DMS114 treated with DMSO at 0.1 percent for 48 hours (cell line): ENCODE results near the gene TFAM.

Experiments used
- DNase-seq: peaks from one replicate; lab custom pipeline; 2025; ENCODE audit not compliant: unreplicated experiment; lab: John Stamatoyannopoulos, UW

The TFAM gene

DNA sequence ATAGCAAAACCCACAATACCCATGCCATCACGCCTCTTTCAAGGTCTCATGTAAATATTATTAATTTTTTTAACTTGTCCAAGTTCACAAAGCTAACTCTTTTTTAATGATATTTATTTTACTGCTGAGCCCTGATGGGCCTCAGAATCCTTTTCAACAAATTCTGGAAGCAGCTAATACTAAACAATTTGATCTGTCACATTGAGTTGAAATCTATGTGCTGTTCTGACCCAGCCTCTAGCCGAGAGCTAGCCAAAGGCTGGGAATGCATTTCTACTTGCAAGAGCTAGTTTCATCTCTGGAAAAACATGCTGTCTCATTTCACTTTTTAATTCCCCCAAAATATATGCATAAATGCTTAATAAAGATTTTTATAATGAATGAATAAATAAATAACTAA, 47.9 kb downstream of the TFAM start:
- DNase-seq, result no peak

- no peak for DNase-seq
Measured at GRCh38 chr10:58433571-58433970, 48.4 kb downstream of the TFAM start.

DNA sequence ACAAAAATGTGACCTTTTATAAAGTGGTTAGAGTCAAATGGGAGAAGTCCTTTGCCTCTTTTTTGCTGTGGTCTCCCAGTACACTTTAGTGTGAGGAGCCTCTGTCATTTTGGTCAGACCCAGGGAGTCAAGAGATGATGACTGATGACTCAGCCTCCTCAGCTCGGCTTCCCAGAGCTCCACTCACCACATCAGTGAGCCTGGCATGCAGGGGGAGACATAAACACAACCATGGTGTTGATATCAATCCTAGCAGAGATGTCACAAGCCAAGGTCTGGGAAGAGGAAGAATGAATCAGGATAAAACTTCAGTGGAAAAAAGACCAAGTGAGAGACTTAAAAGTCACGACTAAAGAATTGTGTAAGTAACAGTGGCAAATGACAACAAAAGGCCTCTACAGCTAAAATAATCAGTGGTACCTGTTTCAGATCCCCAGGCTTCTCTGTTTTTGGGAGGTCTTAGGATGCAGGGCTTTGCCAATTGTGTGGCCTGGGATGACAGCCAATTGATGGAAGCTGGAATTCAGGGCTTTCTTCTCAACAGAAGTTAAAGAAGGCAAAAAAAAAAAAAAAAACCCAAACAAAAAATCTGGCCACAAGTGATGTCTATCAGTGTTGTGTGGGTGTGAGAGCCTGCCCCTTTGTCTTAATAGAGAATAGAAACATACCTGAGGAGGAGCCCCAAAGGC, 50.2 kb downstream of the TFAM start:
- DNase-seq, result no peak

- DNase-seq, result no peak
Measured at GRCh38 chr10:58436071-58436470, 50.9 kb downstream of the TFAM start.

GRCh38 chr10:58438340-58438871, 53.2 kb downstream of the TFAM start:
- no peak for DNase-seq

DNA sequence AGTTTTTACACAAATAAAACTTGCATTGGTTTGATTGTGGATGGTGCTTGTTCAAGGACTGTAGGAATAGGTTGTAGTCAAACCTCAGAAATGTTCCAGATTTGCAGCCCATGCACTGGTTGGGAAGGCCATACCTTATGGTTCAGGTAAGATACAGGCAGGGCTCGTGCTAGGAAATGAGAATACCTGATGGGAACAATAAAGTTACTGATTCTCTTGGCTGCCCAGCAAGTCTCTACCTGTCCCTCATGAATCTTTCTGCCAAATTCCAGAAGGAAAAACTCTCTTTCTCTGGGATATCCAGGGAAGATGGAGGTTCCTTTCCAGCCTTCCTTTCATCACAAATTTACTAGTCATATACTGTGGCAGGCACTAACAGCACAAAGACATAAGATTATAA, 53.8 kb downstream of the TFAM start:
- no peak for DNase-seq

DNA sequence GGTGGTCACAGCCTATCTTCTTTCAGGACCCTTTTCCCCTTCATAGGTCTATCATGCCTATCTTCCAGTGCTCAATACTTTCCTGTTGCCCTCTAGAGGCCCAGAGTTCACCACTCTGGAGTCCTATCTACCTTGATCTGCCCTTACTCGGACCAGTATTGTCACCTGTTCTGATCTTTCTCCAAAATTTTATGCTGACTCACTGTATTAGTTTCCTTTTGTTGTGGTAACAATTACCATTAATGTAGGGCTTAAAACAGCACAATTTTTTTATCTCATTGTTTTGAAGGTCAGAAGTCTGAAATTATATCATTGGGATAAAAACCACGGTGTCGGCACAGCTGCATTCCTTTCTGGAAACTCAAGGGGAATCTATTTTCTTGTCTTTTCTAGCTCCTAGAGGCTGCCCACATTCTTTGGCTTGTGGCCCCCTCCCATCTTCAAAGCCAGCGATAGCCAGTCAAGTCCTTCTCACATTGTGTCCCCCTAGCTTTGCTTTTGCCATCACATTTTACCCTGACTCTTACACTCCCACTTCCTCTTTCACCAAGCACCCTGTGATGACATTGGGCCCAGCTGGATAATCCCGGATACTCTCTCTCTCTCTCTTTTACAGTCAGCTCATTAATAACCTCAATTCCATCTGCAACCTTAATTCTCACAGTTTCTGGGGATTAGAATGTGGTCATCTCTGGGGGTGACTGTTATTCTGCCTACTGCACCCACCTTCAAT, 54.6 kb downstream of the TFAM start:
- no peak for DNase-seq

- DNase-seq, result no peak
Measured at GRCh38 chr10:58440484-58440883, 55.3 kb downstream of the TFAM start.

DNA sequence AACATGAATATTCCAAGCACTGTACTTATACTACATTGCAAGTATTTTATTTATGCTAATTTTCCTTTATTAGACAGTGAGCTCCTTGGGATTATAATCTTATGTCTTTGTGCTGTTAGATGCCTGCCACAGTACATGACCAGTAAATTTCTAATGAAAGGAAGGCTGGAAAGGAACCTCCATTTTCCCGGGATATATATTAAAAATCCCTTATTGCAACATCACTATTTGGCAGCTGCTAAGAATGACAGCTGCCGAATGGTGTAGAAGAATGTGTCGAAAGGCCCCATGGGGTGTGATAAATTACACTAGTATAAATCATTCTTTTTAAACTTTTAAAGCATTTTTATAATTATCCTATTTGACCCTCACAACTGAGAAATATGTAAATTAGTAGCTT, 59.1 kb downstream of the TFAM start:
- no peak for DNase-seq

DNA sequence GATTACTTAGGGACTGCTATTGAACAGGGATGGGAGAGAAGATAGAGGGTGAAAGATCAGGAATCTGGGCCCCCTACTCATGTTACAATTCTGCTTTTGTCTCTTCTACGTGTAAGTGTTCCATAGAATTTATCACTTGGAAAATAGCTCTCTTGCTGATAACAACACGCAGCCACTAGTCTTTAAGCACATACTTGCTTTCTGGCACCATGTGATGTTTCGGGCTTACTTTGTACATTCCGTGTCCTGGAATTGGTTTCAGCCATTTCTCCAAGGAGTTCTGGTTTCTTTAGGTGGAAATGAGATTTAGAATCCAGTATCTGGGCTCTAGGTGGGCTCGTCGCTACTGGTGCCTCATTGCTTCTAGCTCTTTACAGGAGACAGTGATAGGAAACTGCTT, 59.7 kb downstream of the TFAM start:
- DNase-seq, result no peak

- no peak for DNase-seq
Measured at GRCh38 chr10:58448121-58448935, 63.1 kb downstream of the TFAM start.
